DOHH2 (cell line): ENCODE results near the gene SCNN1A.

Source experiments
- CTCF ChIP-seq: fragments of 200-600 bp; sonication (generic); IDR thresholded peaks from one replicate; pipeline ENCODE4 v1.5.1; 2014; ENCODE audit warnings: antibody characterized with exemption, mild to moderate bottlenecking, low read depth, low read length; ENCODE audit not compliant: poor library complexity, severe bottlenecking
- EZH2phosphoT487 ChIP-seq: fragments of 200-600 bp; sonication (generic); IDR thresholded peaks from 2 replicates; pipeline ENCODE4 v1.6.1; 2017; ENCODE audit warnings: borderline replicate concordance, mild to moderate bottlenecking, antibody characterized with exemption, low read length, moderate library complexity, mixed read lengths

GRCh38 chr12:6333566-6333965 lies 41.8 kb downstream of the SCNN1A start:
- TF ChIP-seq CTCF (no peak), EZH2phosphoT487 (no peak)
